GM21619 (cell line): ENCODE results near the gene VENTX.
A peak's percentile ranks its signal among the peaks of the same experiment; 100 is the strongest.
"Not testable (repeated sequence)": the region's sequence is repeated elsewhere in the genome, so short reads cannot be mapped to it uniquely, and the experiment has no call there.

Source experiments
- ATAC-seq: cut with Tn5 transposase; IDR thresholded peaks from one replicate; pipeline ENCODE4 v1.9.1; 2021; ENCODE audit not compliant: unreplicated experiment

VENTX gene

GRCh38 chr10:133234796-133235195, 2.9 kb upstream of the VENTX start:
- not testable (repeated sequence) for ATAC-seq

DNA sequence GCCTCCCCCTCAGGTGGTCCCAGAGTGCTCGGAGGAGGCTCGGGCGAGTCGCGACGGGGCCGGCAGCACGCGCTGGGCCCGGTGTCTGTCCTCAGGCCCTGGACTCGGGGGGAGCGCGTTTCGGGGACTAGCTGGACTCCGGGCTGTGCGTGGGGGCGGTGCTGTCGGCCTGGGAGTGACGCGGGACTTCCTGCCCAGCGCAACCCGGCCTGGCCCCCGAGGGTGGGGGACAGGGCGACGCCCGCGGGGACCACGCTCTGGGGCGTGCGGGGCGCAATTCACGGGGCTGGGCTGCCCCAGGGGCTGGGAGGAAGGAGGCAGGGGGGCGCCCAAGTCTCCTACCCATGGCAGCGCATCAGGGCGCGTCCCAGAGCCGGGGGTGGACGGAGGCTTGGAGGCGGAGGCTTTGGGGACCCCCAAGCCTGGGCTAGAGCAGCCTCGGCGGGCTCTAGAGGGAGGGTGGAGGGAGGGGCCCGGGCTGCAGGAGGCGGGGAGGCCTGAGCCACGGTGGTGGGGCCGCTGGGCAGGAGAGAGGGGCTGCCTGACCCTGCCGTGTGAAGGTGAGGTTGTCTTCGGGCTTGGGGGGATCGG, 2.3 kb upstream of the VENTX start:
- ATAC-seq: no peak

DNA sequence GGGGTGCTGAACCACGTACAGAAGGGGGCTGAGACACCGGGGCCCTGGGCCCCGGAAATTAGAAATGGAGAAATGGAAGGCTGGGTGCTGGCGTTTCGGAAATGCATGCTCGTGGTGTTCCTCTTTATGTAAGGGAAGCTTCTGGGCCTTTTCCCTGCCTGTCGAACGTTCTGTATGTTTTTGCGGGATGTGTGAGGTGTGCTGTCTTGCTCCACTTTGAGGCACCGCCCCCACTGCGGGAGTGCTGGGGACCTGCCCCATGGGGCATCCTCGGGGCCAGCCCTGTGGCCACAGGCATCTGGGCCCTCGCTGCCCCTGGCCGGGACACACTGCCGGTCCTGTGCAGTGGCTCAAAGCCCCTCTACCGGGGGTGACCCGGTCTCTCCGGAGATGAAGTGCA, 1.7 kb upstream of the VENTX start:
- ATAC-seq: no peak

DNA sequence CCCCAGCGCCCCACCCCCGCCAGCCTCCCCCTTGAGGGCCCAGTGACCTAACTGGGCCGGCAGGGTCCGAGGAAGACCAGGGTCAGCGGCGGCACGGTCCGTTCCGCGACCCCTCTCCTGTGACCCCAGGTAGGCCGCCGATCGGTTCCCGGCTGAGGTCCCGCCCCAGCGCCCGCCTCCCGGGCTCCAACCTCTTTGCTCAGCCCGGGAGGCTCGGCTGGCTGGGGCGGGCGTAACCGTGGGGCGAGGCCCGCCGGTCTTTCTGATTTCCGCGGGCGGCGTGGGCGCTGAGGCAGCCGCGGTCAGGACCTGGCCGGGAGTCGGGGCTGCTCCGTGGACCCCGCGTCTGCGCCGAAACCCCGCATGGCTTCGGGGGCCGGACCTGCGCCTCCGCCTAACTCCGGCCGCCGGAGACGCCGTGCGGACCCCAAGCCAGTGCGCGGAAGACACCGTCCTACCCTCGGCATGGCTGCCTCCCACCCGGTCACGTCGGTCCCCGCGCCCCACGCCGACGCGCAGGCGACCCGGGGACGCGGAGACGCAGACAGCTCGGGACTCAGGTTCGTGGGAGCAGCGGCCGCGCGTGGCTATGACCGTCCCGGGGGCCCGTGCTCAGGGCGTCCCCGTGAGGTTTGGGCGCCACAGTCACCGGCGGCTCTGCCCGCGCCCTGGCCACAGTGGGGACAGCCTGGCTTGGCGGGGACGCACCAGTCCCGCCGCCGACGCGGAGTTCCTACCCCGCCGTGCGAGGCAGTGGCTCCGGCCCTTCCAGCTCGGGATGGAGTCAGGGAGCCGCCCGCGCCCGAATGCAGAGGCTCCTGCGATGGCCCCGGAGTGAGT, 1.0 kb upstream of the VENTX start:
- ATAC-seq: no peak

- ATAC-seq: no peak
Measured at GRCh38 chr10:133237241-133237587, 441 bp upstream of the VENTX start.

- no peak for ATAC-seq
Measured at GRCh38 chr10:133238466-133238804, 780 bp downstream of the VENTX start.

DNA sequence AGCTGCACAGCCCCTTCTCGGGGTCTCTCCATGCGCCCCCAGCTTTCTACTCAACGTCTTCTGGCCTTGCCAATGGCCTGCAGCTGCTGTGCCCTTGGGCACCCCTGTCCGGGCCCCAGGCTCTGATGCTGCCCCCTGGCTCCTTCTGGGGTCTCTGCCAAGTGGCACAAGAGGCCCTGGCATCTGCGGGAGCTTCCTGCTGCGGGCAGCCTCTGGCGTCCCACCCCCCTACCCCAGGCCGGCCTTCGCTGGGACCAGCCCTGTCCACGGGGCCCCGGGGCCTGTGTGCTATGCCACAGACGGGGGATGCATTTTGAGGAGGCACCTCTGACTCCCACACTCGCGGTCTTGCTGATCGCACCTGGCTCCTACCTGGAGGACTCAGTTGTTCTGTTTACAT, 2.3 kb downstream of the VENTX start:
- no peak for ATAC-seq

DNA sequence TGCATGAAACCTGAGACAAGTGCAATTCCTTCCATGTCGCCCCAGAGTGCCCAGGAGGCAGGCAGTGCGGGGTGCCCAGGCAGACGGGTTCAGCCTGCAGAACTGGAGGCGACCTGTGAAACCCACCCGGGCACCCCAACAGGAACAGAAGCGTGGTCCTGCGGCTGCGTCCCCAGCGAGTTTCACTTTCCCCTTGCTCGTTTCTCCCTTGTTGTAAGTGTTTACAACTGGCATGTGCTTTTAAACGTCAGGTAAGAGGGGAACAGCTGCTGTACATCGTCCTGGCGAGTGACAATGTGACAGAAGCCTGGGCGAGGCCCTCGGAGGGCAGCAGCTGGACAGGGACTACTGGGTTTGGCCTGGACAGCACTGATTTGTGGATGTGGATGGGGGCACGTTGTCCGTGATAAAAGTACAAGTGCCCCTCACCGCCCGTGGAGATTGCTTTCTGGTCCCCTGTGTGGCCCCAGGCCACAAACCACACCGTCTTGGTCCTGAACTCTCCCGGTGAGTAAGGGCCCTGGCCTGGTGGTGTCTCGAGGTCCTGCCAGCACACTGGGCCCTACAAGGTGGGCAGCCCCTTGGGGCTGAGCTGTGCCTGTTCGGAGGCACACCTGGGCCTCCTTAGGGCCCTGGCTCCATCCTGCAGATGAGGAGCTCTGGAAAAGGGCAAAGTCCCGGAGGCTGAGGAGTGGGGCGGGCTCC, 4.0 kb downstream of the VENTX start:
- peak; percentile 64 for ATAC-seq

GRCh38 chr10:133242611-133243356, 5.1 kb downstream of the VENTX start:
- no peak for ATAC-seq

DNA sequence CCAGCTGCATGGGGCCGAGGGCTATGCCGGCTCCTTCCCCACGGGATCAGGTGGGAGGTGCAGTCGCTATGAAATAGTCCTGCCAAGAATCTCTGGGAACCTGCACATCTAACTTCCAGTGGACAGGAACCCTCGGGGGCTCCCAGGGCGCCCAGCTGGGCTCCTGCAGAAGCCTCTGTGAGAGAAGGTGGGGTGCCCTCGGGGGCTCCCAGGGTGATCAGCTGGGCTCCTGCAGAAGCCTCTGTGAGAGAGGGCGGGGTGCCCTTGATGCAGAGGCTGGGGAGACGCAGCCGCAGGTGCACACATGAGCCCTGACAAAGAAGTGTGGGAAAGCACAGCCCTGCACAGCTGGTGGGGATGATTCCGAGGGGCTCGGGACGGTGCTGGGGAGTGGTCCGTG, 5.9 kb downstream of the VENTX start:
- no peak for ATAC-seq

DNA sequence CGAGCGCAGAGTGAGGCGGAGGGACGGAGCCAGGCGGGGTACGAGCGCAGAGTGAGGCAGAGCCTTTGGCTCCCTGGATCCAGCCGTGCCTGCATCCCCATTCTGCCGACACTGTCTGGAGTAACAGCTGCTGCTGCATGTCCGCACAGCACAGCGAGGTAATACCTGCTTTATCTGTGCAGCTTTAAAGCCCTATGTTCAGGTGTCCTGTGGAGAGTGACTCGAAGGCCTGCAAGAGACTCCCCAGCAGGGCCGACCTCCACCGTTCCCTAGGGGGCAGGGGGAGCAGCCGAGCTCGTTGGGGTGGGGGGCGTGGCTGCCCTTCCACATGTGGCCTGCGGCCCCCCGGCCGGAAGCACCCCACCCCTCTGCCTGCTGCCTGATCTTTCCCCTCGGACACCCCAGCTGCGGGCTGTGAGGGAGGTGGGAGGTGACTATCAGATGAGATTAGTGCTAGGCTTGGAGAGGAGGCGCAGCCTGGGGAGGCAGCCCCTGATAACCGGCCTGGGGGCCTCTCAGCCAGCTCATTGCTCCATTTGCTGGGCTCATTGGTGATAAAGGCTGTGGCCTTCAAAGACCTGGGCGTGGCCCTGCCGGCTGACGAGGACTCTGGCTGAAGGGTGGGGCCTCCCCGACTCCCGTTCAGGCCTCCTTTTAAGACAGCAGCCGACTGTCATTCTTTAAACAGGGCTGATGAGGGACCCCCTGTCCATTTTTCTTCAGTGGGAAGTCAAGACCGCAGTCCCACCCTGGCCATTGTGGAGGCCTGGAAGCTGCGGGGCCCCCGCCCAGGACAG, 8.0 kb downstream of the VENTX start:
- ATAC-seq: no peak

DNA sequence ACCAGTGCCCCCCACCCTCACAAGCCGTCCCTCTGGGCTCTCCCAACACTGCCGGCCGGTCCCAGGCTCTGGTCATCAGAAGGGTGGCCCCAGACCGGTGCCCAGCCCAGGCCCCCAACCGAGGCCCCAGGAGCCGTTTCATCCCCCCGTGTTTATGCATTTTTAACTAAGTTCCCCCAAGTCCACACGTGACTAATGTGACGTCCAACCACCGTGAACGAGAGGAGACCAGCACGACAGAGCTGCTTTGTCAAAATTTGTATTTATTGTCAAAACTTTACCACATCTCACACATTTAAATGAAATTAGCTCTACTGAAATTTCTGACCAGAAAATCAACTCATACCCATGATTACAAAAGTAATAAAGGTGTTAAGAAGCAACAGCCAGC, 8.6 kb downstream of the VENTX start:
- no peak for ATAC-seq

GRCh38 chr10:133247681-133248333, 10.2 kb downstream of the VENTX start:
- no peak for ATAC-seq

GRCh38 chr10:133248334-133248715, 10.7 kb downstream of the VENTX start:
- ATAC-seq: no peak

- ATAC-seq: no peak
Measured at GRCh38 chr10:133249094-133249780, 11.6 kb downstream of the VENTX start.

GRCh38 chr10:133249975-133250754, 12.5 kb downstream of the VENTX start:
- no peak for ATAC-seq

- ATAC-seq: no peak
Measured at GRCh38 chr10:133251388-133252222, 13.9 kb downstream of the VENTX start.

- ATAC-seq: no peak
Measured at GRCh38 chr10:133252223-133252552, 14.5 kb downstream of the VENTX start.
